HEK293T (cell line): ENCODE results near the gene FBXL12.
A peak's percentile ranks its signal among the peaks of the same experiment; 100 is the strongest.

Source experiments
- CTCF ChIA-PET: fragments of 350-600 bp; formaldehyde crosslinking; extraction: SDS; loops from one replicate; lab custom pipeline; 2021; ENCODE audit warnings: antibody characterized with exemption, inconsistent platforms; lab: Yijun Ruan, JAX
- POLR2A ChIA-PET: fragments of 350-600 bp; formaldehyde crosslinking; extraction: SDS; loops from one replicate; lab custom pipeline; 2020; ENCODE audit warnings: antibody characterized with exemption, inconsistent platforms; lab: Yijun Ruan, JAX
- DNase-seq: peaks from one replicate; pipeline ENCODE4 v3.0.0; 2012; ENCODE audit warnings: mixed read lengths; ENCODE audit errors: extremely low spot score
- ARNT ChIP-seq: fragments of 450-650 bp; IDR thresholded peaks from 2 replicates; pipeline ENCODE4 v1.6.1; 2017; ENCODE audit warnings: mild to moderate bottlenecking
- BHLHE40 ChIP-seq: fragments of 450-650 bp; IDR thresholded peaks from 2 replicates; pipeline ENCODE4 v1.6.1; 2016; ENCODE audit warnings: mild to moderate bottlenecking, moderate library complexity, borderline replicate concordance
- CTBP1 ChIP-seq: fragments of 450-650 bp; IDR thresholded peaks from 2 replicates; pipeline ENCODE4 v1.6.1; 2016; ENCODE audit warnings: borderline replicate concordance
- ELF4 ChIP-seq: fragments of 450-650 bp; IDR thresholded peaks from 2 replicates; pipeline ENCODE4 v1.6.1; 2017; ENCODE audit warnings: antibody characterized with exemption
- FOXA1 ChIP-seq: fragments of 450-650 bp; IDR thresholded peaks from 2 replicates; pipeline ENCODE4 v1.6.1; 2016; ENCODE audit warnings: mild to moderate bottlenecking
- FOXK2 ChIP-seq: fragments of 450-650 bp; IDR thresholded peaks from 2 replicates; pipeline ENCODE4 v1.6.1; 2016; ENCODE audit warnings: mild to moderate bottlenecking
- FOXM1 ChIP-seq: fragments of 450-650 bp; IDR thresholded peaks from 2 replicates; pipeline ENCODE4 v1.6.1; 2017; ENCODE audit warnings: mild to moderate bottlenecking, borderline replicate concordance
- HDGF ChIP-seq: fragments of 450-650 bp; IDR thresholded peaks from 2 replicates; pipeline ENCODE4 v1.6.1; 2017; ENCODE audit warnings: antibody characterized with exemption, borderline replicate concordance
- L3MBTL2 ChIP-seq: fragments of 450-650 bp; conservative IDR thresholded peaks from 2 replicates; pipeline ENCODE4 v1.6.1; 2016; ENCODE audit warnings: mild to moderate bottlenecking
- LEF1 ChIP-seq: fragments of 450-650 bp; IDR thresholded peaks from 2 replicates; pipeline ENCODE4 v1.6.1; 2017; ENCODE audit warnings: mild to moderate bottlenecking, borderline replicate concordance
- NFRKB ChIP-seq: fragments of 450-650 bp; IDR thresholded peaks from 2 replicates; pipeline ENCODE4 v1.6.1; 2016; ENCODE audit warnings: mild to moderate bottlenecking, moderate library complexity
- PKNOX1 ChIP-seq: fragments of 450-650 bp; IDR thresholded peaks from 2 replicates; pipeline ENCODE4 v1.6.1; 2016
- SP1 ChIP-seq: fragments of 450-650 bp; IDR thresholded peaks from 2 replicates; pipeline ENCODE4 v1.6.1; 2017
- SUZ12 ChIP-seq: fragments of 450-650 bp; IDR thresholded peaks from 2 replicates; pipeline ENCODE4 v1.6.1; 2016; ENCODE audit warnings: mild to moderate bottlenecking
- TARDBP ChIP-seq: fragments of 450-650 bp; IDR thresholded peaks from 2 replicates; pipeline ENCODE4 v1.6.1; 2016
- ZNF384 ChIP-seq: fragments of 450-650 bp; IDR thresholded peaks from 2 replicates; pipeline ENCODE4 v1.6.1; 2016

FBXL12 gene

GRCh38 chr19:9835507-9835949, 16.6 kb upstream of the FBXL12 start:
- ChIA-PET CTCF (no interaction called here), POLR2A (interaction anchor here (1.0 to 1.6 kb wide), 2 partner anchors 8 to 16 kb away, joined by 3 to 9 read pairs; partner anchors contain the start of gene FBXL12)
- no peak for TF ChIP-seq FOXM1
- no peak for DNase-seq

GRCh38 chr19:9834726-9835506, 16.0 kb upstream of the FBXL12 start, which contains the start of gene PIN1:
Gene PIN1 (plus strand): TSS chr19:9835318. CDS start chr19:9835345, 27 bp downstream.
- ChIA-PET POLR2A (interaction anchor here (0.6 to 1.6 kb wide), 2 partner anchors 14 to 16 kb away, joined by 3 to 9 read pairs; partner anchors contain the start of gene FBXL12), CTCF (interaction anchor here (0.5 to 0.6 kb wide), 3 partner anchors 16 to 120 kb away, joined by 3 to 4 read pairs (median 3); no protein-coding TSS in a partner anchor)
- TF ChIP-seq ELF4 (no peak), FOXM1 (no peak), FOXA1 (no peak), HDGF (no peak), TARDBP (no peak), SP1 (peak; percentile 70), L3MBTL2 (0 out of 2 replicates have a peak, but pooled peaks have one; percentile 39), ZNF384 (no peak), FOXK2 (no peak), NFRKB (no peak), BHLHE40 (no peak), ARNT (no peak), PKNOX1 (peak; percentile 91), LEF1 (no peak), CTBP1 (peak; percentile 67), SUZ12 (no peak)
- DNase-seq, result peak; percentile 98

- no peak for TF ChIP-seq FOXA1
- TF ChIP-seq FOXM1, result no peak
- TF ChIP-seq ARNT, result no peak
- TF ChIP-seq LEF1, result no peak
- no peak for TF ChIP-seq HDGF
- TF ChIP-seq TARDBP, result no peak
- no peak for TF ChIP-seq SP1
- no peak for TF ChIP-seq ELF4
- TF ChIP-seq ZNF384, result no peak
- TF ChIP-seq BHLHE40, result no peak
- POLR2A ChIA-PET, result interaction anchor here (1.6 kb wide), 1 partner anchor 15 kb away, joined by 9 read pairs; the partner anchor contains the start of gene FBXL12
- CTCF ChIA-PET, result interaction anchor here (0.5 to 0.6 kb wide), 3 partner anchors 17 to 120 kb away, joined by 3 to 4 read pairs (median 3); no protein-coding TSS in a partner anchor
- no peak for DNase-seq
These were observed 15.4 kb upstream of the FBXL12 start for GRCh38 chr19:9834307-9834725.

- no peak for DNase-seq
- no peak for TF ChIP-seq FOXK2
- no peak for TF ChIP-seq ARNT
- no peak for TF ChIP-seq PKNOX1
- no peak for TF ChIP-seq NFRKB
- TF ChIP-seq HDGF, result no peak
- TF ChIP-seq CTBP1, result no peak
- no peak for TF ChIP-seq LEF1
- no peak for TF ChIP-seq ZNF384
- no peak for TF ChIP-seq FOXM1
- CTCF ChIA-PET, result no interaction called here
- POLR2A ChIA-PET, result interaction anchor here (0.6 to 2.5 kb wide), 5 partner anchors 10 to 94 kb away, joined by 3 to 25 read pairs (median 4); partner anchors contain the start of gene FBXL12
These were observed 9.7 kb upstream of the FBXL12 start for GRCh38 chr19:9828551-9829063.

- CTCF ChIA-PET, result no interaction called here
- peak; percentile 89 for DNase-seq
- POLR2A ChIA-PET, result interaction anchor here (0.6 to 2.5 kb wide), 12 partner anchors 9 to 1261 kb away, joined by 3 to 25 read pairs (median 3); partner anchors contain the start of genes FBXL12 and PPAN
These were observed 8.7 kb upstream of the FBXL12 start, which contains the start of gene UBL5 for GRCh38 chr19:9827289-9828238. Gene UBL5 (plus strand): TSS chr19:9827918. CDS start chr19:9828338, 420 bp downstream.

More at GRCh38 chr19:9827289-9828238, 8.7 kb upstream of the FBXL12 start, which contains the start of gene UBL5:
- peak; percentile 68 for TF ChIP-seq ELF4
- TF ChIP-seq FOXA1, result no peak
- peak; percentile 30; the same call in 1 of the 2 replicates for TF ChIP-seq L3MBTL2
- TF ChIP-seq PKNOX1, result peak; percentile 43
